ENCODE measurements around the gene NPAS4.
"Not testable (repeated sequence)": the region's sequence is repeated elsewhere in the genome, so short reads cannot be mapped to it uniquely, and the experiment has no call there.

DNA sequence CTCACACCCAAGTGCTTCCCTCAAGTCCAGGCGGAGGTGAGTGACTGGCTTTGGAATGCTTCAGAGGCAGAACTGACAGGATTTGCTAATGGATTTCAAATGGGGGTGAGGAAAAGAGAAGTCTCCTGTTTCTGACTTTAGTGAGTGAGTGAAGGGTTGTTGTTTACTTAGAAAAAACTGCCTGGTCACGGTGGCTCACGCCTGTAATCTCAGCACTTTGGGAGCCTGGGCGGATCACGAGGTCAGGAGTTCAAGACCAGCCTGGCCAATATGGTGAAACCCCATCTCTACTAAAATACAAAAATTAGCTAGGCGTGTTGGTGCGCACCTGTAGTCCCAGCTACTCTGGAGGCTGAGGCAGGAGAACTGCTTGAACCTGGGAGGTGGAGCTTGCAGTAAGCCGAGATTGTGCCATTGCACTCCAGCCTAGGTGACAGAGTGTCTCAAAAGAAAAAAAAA, 11.1 kb downstream of the NPAS4 start:
- TF ChIP-seq EZH2 (IDR thresholded peaks at IDR 0.05; ENCODE audit: insufficient read depth, poor library complexity, severe bottlenecking); EZH2phosphoT487 (IDR thresholded peaks at IDR 0.05; ENCODE audit: insufficient read depth, low read depth): not testable (repeated sequence)
